H9 (cell line): ENCODE data around the gene ZSWIM2. TPM values are rescaled to one million over a fixed set of nuclear protein-coding genes. Genes with fewer than 3 reads are reported as not detected.

Source experiments
- DNase-seq: peaks from one replicate; pipeline ENCODE4 v3.0.0-alpha.2; 2017
- H2AFZ ChIP-seq: one replicate; pipeline ENCODE4 v1.6.1; 2013; ENCODE audit warnings: mild to moderate bottlenecking, low read length, control low read depth, moderate library complexity
- H2AK5ac ChIP-seq: 2 replicates; pipeline ENCODE4 v1.6.1; 2013; ENCODE audit warnings: low read length, control low read depth, mixed read lengths; ENCODE audit not compliant: insufficient read length
- H2BK120ac ChIP-seq: one replicate; pipeline ENCODE4 v1.6.1; 2013; ENCODE audit warnings: low read depth, mild to moderate bottlenecking, low read length, control low read depth, inconsistent platforms; ENCODE audit not compliant: poor library complexity, severe bottlenecking
- H2BK12ac ChIP-seq: 2 replicates; pipeline ENCODE4 v1.6.1; 2013; ENCODE audit warnings: low read length, control low read depth, mixed read lengths, low read depth; ENCODE audit not compliant: insufficient read length
- H2BK15ac ChIP-seq: 2 replicates; pipeline ENCODE4 v1.6.1; 2013; ENCODE audit warnings: low read depth, low read length, control low read depth
- H2BK20ac ChIP-seq: one replicate; pipeline ENCODE4 v1.6.1; 2013; ENCODE audit warnings: low read depth, mild to moderate bottlenecking, low read length, control low read depth, inconsistent platforms; ENCODE audit not compliant: poor library complexity, severe bottlenecking
- H2BK5ac ChIP-seq: 2 replicates; pipeline ENCODE4 v1.6.1; 2013; ENCODE audit warnings: low read length, control low read depth, mixed read lengths; ENCODE audit not compliant: insufficient read length
- H3K14ac ChIP-seq: 2 replicates; pipeline ENCODE4 v1.6.1; 2013; ENCODE audit warnings: low read length, control low read depth; ENCODE audit not compliant: insufficient read depth
- H3K18ac ChIP-seq: 2 replicates; pipeline ENCODE4 v1.6.1; 2013; ENCODE audit warnings: low read depth, mild to moderate bottlenecking, mixed read lengths, low read length, control low read depth; ENCODE audit not compliant: insufficient read length
- H3K23ac ChIP-seq: 2 replicates; pipeline ENCODE4 v1.6.1; 2013; ENCODE audit warnings: low read length, control low read depth, mixed read lengths, low read depth; ENCODE audit not compliant: insufficient read length
- H3K23me2 ChIP-seq: 2 replicates; pipeline ENCODE4 v1.6.1; 2013; ENCODE audit warnings: low read depth, mild to moderate bottlenecking, mixed read lengths, low read length, control low read depth; ENCODE audit not compliant: insufficient read length, poor library complexity, severe bottlenecking
- H3K27ac ChIP-seq: 2 replicates; pipeline ENCODE4 v1.5.1; 2013; ENCODE audit warnings: low read length, control low read depth, mixed read lengths, low read depth; ENCODE audit not compliant: insufficient read length
- H3K27me3 ChIP-seq: 2 replicates; pipeline ENCODE4 v1.6.1; 2013; ENCODE audit warnings: low read length, control low read depth, inconsistent platforms; ENCODE audit not compliant: insufficient read depth
- H3K4ac ChIP-seq: 2 replicates; pipeline ENCODE4 v1.6.1; 2013; ENCODE audit warnings: low read depth, mild to moderate bottlenecking, control low read depth, inconsistent platforms, low read length, moderate library complexity
- H3K4me1 ChIP-seq: 2 replicates; pipeline ENCODE4 v1.6.1; 2013; ENCODE audit warnings: low read length, control low read depth, inconsistent platforms; ENCODE audit not compliant: insufficient read depth
- H3K4me2 ChIP-seq: 2 replicates; pipeline ENCODE4 v1.6.1; 2013; ENCODE audit warnings: low read length, control low read depth, mixed read lengths; ENCODE audit not compliant: insufficient read length, insufficient read depth
- H3K56ac ChIP-seq: 2 replicates; pipeline ENCODE4 v1.6.1; 2013; ENCODE audit warnings: low read depth, mild to moderate bottlenecking, mixed read lengths, low read length, control low read depth; ENCODE audit not compliant: insufficient read length
- H3K79me1 ChIP-seq: 2 replicates; pipeline ENCODE4 v1.6.1; 2013; ENCODE audit warnings: low read depth, mild to moderate bottlenecking, moderate library complexity, low read length, control low read depth, inconsistent platforms; ENCODE audit not compliant: insufficient read depth, poor library complexity, severe bottlenecking
- H3K79me2 ChIP-seq: 2 replicates; pipeline ENCODE4 v1.6.1; 2013; ENCODE audit warnings: low read length, control low read depth, inconsistent platforms; ENCODE audit not compliant: insufficient read depth
- H3K9ac ChIP-seq: 2 replicates; pipeline ENCODE4 v1.6.1; 2013; ENCODE audit warnings: low read length, control low read depth, mixed read lengths; ENCODE audit not compliant: insufficient read length; ENCODE audit errors: extremely low read depth
- H3K9me3 ChIP-seq: one replicate; pipeline ENCODE4 v1.6.1; 2013; ENCODE audit warnings: low read depth, low read length, inconsistent platforms; ENCODE audit not compliant: control insufficient read depth
- H3T11ph ChIP-seq: one replicate; pipeline ENCODE4 v1.6.1; 2013; ENCODE audit warnings: mild to moderate bottlenecking, low read length, control low read depth, inconsistent platforms
- H4K20me1 ChIP-seq: one replicate; pipeline ENCODE4 v1.6.1; 2013; ENCODE audit not compliant: control insufficient read depth, insufficient read length, insufficient read depth
- H4K5ac ChIP-seq: 2 replicates; pipeline ENCODE4 v1.6.1; 2013; ENCODE audit warnings: low read depth, mild to moderate bottlenecking, mixed read lengths, low read length, control low read depth; ENCODE audit not compliant: insufficient read length
- H4K8ac ChIP-seq: replicated peaks from 2 replicates; pipeline ENCODE4 v1.6.1; 2013; ENCODE audit warnings: low read length, control low read depth, mixed read lengths, low read depth; ENCODE audit not compliant: insufficient read length
- H4K91ac ChIP-seq: 2 replicates; pipeline ENCODE4 v1.6.1; 2013; ENCODE audit warnings: low read depth, mild to moderate bottlenecking, moderate library complexity, mixed read lengths, low read length, control low read depth; ENCODE audit not compliant: insufficient read length
- H3K27ac Mint-ChIP-seq, 3 experiments: 2 replicates in 2 of 3; 3 replicates in 1 of 3; pipeline ENCODE4 v1.8.0; 2020 to 2021; ENCODE audit warnings: mixed read lengths in 3 of 3, mild to moderate bottlenecking in 1 of 3, moderate library complexity in 1 of 3
- H3K27me3 Mint-ChIP-seq: 2 replicates; pipeline ENCODE4 v1.8.0; 2021; ENCODE audit warnings: low read depth, mild to moderate bottlenecking, moderate library complexity, mixed read lengths
- H3K36me3 Mint-ChIP-seq, 3 experiments: 2 replicates in 2 of 3; 3 replicates in 1 of 3; pipeline ENCODE4 v1.8.0; 2020 to 2021; ENCODE audit warnings: low read depth in 3 of 3, mixed read lengths in 3 of 3; ENCODE audit not compliant: insufficient read depth in 1 of 3
- H3K4me1 Mint-ChIP-seq, 2 experiments: 2 replicates each; pipeline ENCODE4 v1.8.0; 2020; ENCODE audit warnings: mixed read lengths in 2 of 2
- H3K4me3 Mint-ChIP-seq, 2 experiments: 2 replicates in 1 of 2; 3 replicates in 1 of 2; pipeline ENCODE4 v1.8.0; 2020 to 2021; ENCODE audit warnings: mild to moderate bottlenecking in 2 of 2, mixed read lengths in 2 of 2, moderate library complexity in 1 of 2
- H3K9me3 Mint-ChIP-seq, 2 experiments: 2 replicates in 1 of 2; 3 replicates in 1 of 2; pipeline ENCODE4 v1.8.0; 2020; ENCODE audit warnings: mild to moderate bottlenecking in 2 of 2, mixed read lengths in 2 of 2, moderate library complexity in 1 of 2
- CTCF ChIP-seq: fragments of 200-600 bp; sonication (generic); conservative IDR thresholded peaks from 3 replicates; pipeline ENCODE4 v1.8.0; 2021; ENCODE audit warnings: antibody characterized with exemption, mild to moderate bottlenecking
- WGBS: extraction: QIAGEN DNeasy Blood & Tissue Kit; methylation state at CpG from one replicate; pipeline ENCODE4 v1.1.7; 2013; ENCODE audit warnings: missing lambda C conversion rate, low lambda C conversion rate, mixed read lengths; ENCODE audit not compliant: insufficient read length; ENCODE audit errors: extremely low coverage; 5-methylcytosine and 5-hydroxymethylcytosine counted together
- total RNA-seq: library from RNA; stranded (reverse); gene quantifications from 2 replicates; pipeline ENCODE4 v1.2.1, GENCODE V29; 2021

Gene ZSWIM2
- total RNA-seq, 1 experiment from 2014 or later, result not detected

- H3K79me2 ChIP-seq, result no peaks in the 10 kb centered on the region
- H2BK15ac ChIP-seq, result no peak overlapping the region
- H3K36me3 Mint-ChIP-seq, result no peaks in the 10 kb centered on the region; a peak in 2 of 7 replicates
- TF ChIP-seq CTCF, result no peak
- H3K27ac ChIP-seq, result no peak overlapping the region
- no peaks in the 10 kb centered on the region for H3K4me1 ChIP-seq
- H3K23me2 ChIP-seq, result no peaks in the 10 kb centered on the region
- H2BK12ac ChIP-seq, result no peak overlapping the region
- peaks cover 0 to 5% of the 10 kb centered on the region in 2 experiments; a peak in 1 of 4 replicates for H3K4me1 Mint-ChIP-seq
- no peak overlapping the region for H3K14ac ChIP-seq
- no peak overlapping the region for H3K4me2 ChIP-seq
- no peak overlapping the region for H2BK5ac ChIP-seq
- no peak overlapping the region for H3K27ac Mint-ChIP-seq
- no peaks in the 10 kb centered on the region; a peak in 1 of 5 replicates for H3K9me3 Mint-ChIP-seq
- no peak overlapping the region for H3T11ph ChIP-seq
- no peaks in the 10 kb centered on the region for H3K9me3 ChIP-seq
- H4K5ac ChIP-seq, result no peak overlapping the region
- H3K23ac ChIP-seq, result no peak overlapping the region
- no peaks in the 10 kb centered on the region for H3K79me1 ChIP-seq
- no peak overlapping the region for H4K91ac ChIP-seq
- no peaks in the 10 kb centered on the region for H3K27me3 Mint-ChIP-seq
- no peak for DNase-seq
- no peak overlapping the region for H3K56ac ChIP-seq
- no peak overlapping the region for H3K18ac ChIP-seq
- H2AFZ ChIP-seq, result no peak overlapping the region
- H3K4me3 Mint-ChIP-seq, result no peak overlapping the region
- H3K4ac ChIP-seq, result no peak overlapping the region
- WGBS, result no CpG with 5 or more reads among the region's 2 CpGs
- H2BK20ac ChIP-seq, result no peak overlapping the region
- no peaks in the 10 kb centered on the region for H3K27me3 ChIP-seq
- H3K9ac ChIP-seq, result no peak overlapping the region
- H2AK5ac ChIP-seq, result no peak overlapping the region
- no peak overlapping the region for H4K8ac ChIP-seq
- H2BK120ac ChIP-seq, result no peak overlapping the region
- H4K20me1 ChIP-seq, result no peaks in the 10 kb centered on the region
Measured at GRCh38 chr2:186883666-186884065, 34.7 kb upstream of the ZSWIM2 start.
